Left ventricle myocardium superior (tissue), 1 donor: ENCODE measurements around the gene ZBTB21. TPM values are rescaled to one million over a fixed set of nuclear protein-coding genes. Genes with fewer than 3 reads are reported as not detected.
"Not testable (repeated sequence)": the region's sequence is repeated elsewhere in the genome, so short reads cannot be mapped to it uniquely, and the experiment has no call there.

Experiments used
- ATAC-seq: fragments of 200-7000 bp; cut with Tn5 transposase; one replicate; pipeline ENCODE4 v1.9.1; 2020; ENCODE audit warnings: mild to moderate bottlenecking, moderate library complexity
- DNase-seq: peaks from one replicate; pipeline ENCODE4 v3.0.0-alpha.2; 2020
- intact Hi-C: fragments of 100-400 bp; cut with micrococcal nuclease; formaldehyde crosslinking; loops from one replicate; pipeline ENCODE4 v1.11.0; 2022
- total RNA-seq: library from RNA; stranded (reverse); fragmentation: NEBNext Ultra II Directional; extraction: Animal tissue kit (Norgen Biotek cat#: 25700); gene quantifications from one replicate; pipeline ENCODE4 v1.2.1, GENCODE V29; 2021
- donor health status: DM: no; HTN: yes; CAD: no; lungs with severe emphysema.

Gene ZBTB21
- total RNA-seq, 1 donor from 2014 or later: 6.6 TPM

GRCh38 chr21:41960386-41960785 is 49.8 kb downstream of the ZBTB21 start:
- DNase-seq (no peak), ATAC-seq (no peak)
- intact Hi-C loops: no loop called here

DNA sequence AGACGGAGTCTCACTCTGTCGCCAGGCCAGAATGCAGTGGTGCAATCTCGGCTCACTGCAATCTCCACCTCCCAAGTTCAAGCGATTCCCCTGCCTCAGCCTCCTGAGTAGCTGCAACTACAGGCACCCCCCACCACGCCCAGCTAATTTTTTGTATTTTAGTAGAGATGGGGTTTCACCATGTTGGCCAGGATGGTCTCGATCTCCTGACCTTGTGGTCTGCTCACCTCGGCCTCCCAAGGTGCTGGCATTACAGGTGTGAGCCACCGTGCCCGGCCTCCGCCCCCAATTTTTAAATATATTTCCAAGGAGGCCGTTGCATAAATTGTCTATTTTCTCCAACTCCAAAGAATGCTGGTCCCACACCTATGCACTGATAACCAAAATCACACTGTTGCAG is 50.5 kb downstream of the ZBTB21 start:
- DNase-seq, ATAC-seq, intact Hi-C loops: not testable (repeated sequence)

- DNase-seq (no peak), ATAC-seq (no peak)
- intact Hi-C loops: no loop called here
These were observed 51.1 kb downstream of the ZBTB21 start for GRCh38 chr21:41958886-41959563.

DNA sequence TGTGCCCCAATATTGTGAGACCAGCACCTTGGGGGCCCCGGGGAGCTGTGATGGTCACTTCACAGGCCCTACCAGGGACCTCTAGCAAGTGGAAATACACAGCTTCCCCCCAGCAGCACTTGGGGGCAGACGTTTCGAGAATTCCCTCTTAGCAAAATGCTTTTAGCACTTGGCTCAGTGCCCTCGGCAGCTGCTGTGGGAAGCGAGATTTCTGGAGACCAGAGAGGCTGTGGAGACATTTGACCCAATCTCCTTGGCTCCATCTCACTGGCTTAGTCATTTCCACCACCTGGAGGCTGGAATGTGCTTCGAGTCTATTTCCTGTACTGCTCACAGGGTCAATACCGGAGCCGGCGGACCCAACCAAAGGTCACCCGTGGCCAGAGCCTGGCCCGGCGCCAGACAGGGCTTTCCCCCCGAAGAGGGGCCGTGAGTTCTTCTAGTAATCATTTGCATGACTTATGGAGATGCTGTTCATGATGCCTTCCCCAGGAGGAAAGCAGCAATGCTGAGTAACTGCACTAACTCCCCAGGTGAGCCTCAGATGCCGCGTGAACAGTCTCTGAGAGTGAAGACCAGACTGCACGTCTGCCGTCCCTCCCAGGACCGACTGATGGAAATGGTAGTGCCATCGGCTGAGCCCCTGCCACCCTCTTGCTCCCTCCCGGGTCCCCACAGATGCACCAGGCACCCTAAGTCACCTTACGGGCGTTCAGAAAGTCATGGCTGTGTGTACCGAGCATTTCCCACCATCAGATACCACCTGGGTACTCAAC is 52.0 kb downstream of the ZBTB21 start:
- DNase-seq (peak; percentile 75), ATAC-seq (peak; percentile 67)
- intact Hi-C loops: no loop called here

GRCh38 chr21:41956926-41957729 is 53.0 kb downstream of the ZBTB21 start:
- DNase-seq (no peak), ATAC-seq (no peak)

GRCh38 chr21:41955516-41955915 is 54.6 kb downstream of the ZBTB21 start:
- DNase-seq: no peak
- intact Hi-C loops: no loop called here
- no peak for ATAC-seq

More at GRCh38 chr21:41956926-41957729, 53.0 kb downstream of the ZBTB21 start:
- intact Hi-C loops: no loop called here

- intact Hi-C loops: no loop called here
- ATAC-seq: no peak
- no peak for DNase-seq
These were observed 55.3 kb downstream of the ZBTB21 start for GRCh38 chr21:41954654-41955499.

DNA sequence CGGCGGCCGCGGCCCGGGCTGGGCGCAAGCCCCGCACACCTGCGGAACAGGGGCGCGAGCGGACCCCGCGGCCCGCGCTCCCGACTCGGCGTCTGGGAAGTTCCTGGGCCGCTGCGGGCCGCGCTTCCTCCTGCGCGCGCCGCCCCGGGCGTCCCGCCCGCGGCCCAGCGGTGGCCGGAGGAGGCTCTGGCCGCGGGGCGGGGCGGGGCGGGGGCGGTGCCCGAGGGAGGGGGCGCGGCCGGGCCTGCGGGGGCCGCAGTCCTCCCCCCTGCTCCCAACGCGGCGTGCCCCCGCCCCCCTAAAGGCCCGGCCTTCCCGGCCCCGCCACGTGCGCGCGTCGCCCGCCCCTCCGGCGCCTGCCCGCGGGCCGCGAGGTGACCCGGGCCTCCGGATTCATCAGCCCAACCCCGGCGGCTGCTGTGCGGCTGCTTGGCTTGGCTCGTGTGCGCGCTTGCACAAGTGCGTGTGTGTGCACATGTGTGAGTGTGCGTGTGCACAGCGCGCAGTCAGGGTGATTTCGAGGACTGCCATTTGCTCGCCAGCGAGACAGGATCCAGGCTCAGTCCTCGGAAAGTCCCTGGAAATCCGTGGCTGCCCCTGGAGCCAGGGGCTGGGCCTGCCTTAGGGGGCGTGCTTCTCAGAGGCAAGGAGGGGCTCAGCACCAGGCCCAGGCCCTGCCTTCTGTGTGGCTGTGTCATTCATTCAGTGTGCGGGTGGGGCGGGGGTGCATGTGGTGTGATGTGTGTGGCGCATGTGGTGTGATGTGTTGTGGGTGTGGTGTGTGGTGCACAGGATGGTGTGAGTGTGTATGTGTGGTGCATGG is 56.1 kb downstream of the ZBTB21 start, which contains the start of gene C2CD2:
Gene C2CD2, minus strand, starts transcription at position 188 of the 823 bp plus-strand sequence. CDS start 370 bp downstream, outside the sequence.
- ATAC-seq (peak; percentile 86), DNase-seq (peak; percentile 85)
- intact Hi-C loops: no loop called here

- intact Hi-C loops: no loop called here
- DNase-seq: no peak
These were observed 56.8 kb downstream of the ZBTB21 start for GRCh38 chr21:41953249-41953830.

DNA sequence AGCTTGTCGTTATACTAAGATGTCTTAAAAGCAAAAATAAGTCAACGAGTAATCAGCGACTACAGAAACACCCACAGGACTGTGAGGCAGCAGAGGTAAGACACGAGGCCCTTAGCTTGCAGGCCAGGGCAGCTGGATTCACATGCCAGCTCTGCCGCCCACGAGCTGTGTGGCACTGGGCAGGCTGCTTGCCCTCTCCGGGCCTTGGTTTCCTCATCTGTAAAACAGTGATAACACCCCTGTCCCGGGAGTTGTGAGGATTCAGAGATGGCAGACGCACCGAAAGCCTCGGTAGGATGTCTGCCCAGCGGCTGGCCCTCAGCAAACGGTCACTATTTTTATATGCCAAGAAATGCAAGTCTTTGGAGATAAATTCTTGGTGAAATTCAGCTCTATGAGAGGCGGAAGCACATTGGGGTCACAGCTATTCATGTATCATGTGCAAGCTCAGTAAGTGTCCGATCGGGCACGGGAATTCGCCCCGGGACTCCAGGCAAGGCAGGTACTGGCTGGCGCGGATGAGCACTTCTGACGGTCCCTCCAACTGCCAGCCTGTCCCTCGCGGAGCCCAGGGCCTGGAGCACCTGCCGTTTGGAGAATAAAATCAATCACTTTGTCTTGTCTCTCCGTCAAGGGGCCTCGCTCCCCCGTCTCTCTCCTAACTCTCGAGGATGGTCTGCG is 57.5 kb downstream of the ZBTB21 start:
- ATAC-seq (no peak), DNase-seq (peak; percentile 34)
- intact Hi-C loops: no loop called here

More at GRCh38 chr21:41953249-41953830, 56.8 kb downstream of the ZBTB21 start:
- ATAC-seq: peak; percentile 17

DNA sequence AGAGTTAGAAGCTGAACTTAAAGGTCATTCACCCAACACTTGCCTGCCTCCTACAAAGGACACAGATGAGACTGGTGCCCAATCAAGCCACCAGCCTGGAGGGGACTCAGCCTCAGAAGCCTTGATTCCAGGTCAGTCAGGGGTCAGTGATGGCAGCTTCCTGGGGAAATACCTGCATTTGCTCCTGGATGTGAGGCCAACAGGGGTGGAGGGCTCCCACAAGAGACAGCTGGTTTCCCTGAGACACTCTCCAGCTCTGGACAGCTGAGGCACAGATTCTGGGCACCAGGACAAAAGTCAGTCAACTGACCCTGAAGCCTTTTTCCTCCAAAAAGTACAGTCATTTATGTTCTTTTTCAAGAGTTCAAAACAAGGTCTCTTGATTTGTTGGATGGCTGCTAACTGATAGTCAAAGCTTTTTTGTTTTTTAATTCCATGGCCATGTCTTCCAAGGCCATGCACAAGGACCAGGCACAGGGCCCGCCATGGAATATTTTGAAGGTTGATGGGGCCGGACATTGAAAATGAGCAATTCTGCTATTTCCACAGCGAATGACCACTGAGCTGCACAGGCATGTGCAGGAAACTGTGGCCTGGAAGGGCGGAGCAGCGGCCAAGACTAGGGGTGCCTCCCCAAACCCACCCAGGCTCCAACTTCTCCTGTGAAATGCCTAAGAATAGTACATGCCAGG is 58.1 kb downstream of the ZBTB21 start:
- ATAC-seq (no peak), DNase-seq (peak; percentile 26)
- intact Hi-C loops: no loop called here

DNA sequence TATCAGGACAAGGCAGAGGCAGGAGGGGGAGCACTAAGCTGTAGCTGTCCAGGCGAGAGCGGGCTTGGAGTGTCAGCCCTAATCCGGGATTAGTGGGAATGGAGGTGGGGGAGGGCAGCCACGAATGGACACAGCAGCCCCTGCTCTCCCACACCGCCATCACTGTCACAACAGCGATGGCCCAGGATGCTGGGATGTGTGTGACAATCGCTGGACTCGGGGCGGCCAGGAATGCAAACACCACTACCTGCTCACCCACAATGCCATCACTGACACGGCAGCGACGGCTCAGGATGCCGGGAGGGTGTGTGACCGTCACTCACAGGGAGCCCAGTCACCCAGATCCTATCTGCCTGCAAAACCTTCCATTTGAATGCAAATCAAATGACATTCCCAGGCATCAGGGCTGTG is 59.2 kb downstream of the ZBTB21 start:
- peak; percentile 9 for DNase-seq
- intact Hi-C loops: no loop called here
- ATAC-seq: no peak

DNA sequence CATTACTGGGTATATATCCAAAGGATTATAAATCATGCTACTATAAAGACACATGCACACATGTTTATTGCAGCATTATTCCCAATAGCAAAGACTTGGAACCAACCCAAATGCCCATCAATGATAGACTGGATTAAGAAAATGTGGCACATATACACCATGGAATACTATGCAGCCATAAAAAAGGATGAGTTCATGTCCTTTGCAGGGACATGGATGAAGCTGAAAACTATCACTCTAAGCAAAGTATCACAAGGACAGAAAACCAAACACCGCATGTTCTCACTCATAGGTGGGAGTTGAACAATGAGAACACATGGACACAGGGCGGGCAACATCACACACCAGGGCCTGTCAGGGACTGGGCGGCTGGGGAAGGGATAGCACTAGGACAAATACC is 60.5 kb downstream of the ZBTB21 start:
- DNase-seq: peak; percentile 3
- ATAC-seq, intact Hi-C loops: not testable (repeated sequence)

DNA sequence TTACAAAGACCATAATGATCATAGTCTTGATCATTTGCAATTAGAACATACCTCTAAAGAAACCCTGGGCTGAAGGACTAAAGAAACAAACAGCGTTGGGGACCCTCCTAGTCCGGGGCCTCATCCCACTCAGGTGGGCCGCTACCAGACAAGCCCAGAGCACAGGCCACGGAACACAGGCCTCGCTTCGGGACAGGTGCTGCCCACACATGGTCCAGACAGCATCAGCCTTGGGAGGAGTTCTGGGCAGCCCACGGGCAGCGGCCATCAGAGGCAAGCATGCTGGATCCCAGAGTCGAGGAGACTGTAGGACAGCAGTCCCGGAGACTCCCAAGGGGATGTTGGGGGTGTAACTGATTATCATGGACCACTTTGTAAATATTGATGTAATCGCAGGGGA is 61.3 kb downstream of the ZBTB21 start:
- ATAC-seq (no peak), DNase-seq (peak; percentile 15)
- intact Hi-C loops: no loop called here

- ATAC-seq: peak; percentile 48
- intact Hi-C loops: no loop called here
These were observed 61.9 kb downstream of the ZBTB21 start for GRCh38 chr21:41948078-41948895.

DNA sequence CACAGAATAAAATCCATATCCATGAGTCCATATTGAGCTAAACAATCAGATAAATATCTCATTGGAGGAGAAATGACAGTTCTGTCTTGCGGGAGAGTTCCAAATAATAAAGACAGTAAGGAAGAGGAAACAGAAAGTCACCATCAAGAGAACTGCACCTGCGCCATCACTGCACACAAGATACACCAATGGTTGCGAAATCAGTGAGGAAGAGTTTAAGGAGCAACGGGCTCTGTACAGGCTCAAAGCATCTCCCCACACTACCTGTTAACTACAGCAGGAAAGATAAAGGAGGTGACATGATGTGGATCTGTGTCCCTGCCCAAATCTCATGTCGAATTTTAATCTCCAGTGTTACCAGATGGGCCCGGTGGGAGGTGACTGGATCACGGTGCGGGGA is 64.2 kb downstream of the ZBTB21 start:
- intact Hi-C loops: no loop called here
- no peak for ATAC-seq
- DNase-seq: no peak

More at GRCh38 chr21:41948078-41948895, 61.9 kb downstream of the ZBTB21 start:
- peak; percentile 37 for DNase-seq
